ENCODE measurements around the gene VN1R5.
A peak's percentile ranks its signal among the peaks of the same experiment; 100 is the strongest.
"Not testable (repeated sequence)": the region's sequence is repeated elsewhere in the genome, so short reads cannot be mapped to it uniquely, and the experiment has no call there.

VN1R5 gene

DNA sequence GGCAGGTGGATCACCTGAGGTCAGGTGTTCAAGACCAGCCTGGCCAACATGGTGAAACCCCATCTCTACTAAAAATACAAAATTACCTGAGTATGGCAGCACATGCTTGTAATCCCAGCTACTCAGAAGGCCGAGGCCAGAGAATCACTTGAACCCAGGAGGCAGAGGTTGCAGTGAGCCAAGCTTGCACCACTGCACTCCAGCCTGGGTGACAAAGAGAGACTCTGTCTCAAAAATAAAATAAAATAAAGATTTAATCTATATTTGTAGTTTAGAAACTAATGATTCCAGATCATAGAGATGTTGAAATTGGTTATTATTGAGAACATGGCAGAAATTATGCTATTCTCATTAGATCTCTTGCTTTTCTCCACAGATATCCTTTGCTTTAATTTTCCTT lies at the start of gene VN1R5:
VN1R5 (plus strand) TSS at position 301 of the 400 bp plus-strand sequence.
- not testable (repeated sequence) for DNase-seq (ENCODE audit: low read depth in 2 of 2)

DNA sequence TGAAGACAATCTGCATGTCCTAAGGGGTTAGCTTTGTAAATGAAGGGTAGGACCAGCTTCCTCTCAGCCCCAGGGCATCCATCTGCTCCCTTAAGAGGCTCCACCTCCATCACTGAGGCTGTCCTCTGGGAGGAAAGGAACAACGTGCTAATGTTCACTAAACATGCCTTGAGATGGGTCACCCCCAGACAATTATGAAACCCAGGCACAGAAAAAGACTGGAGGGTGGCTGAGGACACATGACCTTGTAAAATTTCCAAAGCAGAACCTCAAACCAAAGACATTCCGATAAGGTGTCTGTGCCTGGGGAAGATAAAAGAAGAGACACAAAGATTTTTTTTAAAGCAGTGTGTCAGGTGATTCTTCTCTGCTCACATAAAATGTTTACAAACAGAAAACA lies 46.5 kb upstream of the VN1R5 start:
- DNase-seq (ENCODE audit: low read depth in 2 of 2) = no peak

DNA sequence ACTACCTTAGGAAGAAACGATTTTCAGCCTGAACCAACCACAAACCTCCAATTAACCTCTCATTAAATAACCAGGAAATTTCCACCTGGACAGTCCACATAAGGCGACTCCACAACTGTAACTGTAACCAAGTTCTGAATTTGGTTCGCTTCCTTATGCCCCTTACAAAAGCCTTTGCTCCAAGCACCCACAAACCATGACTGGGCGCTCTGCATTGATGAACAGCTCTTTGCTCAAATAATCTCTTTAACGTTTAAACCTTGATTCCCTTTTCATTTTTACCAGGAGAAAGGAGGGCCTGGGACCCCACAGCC lies 45.9 kb upstream of the VN1R5 start:
- no peak for DNase-seq (ENCODE audit: low read depth in 2 of 2)

DNA sequence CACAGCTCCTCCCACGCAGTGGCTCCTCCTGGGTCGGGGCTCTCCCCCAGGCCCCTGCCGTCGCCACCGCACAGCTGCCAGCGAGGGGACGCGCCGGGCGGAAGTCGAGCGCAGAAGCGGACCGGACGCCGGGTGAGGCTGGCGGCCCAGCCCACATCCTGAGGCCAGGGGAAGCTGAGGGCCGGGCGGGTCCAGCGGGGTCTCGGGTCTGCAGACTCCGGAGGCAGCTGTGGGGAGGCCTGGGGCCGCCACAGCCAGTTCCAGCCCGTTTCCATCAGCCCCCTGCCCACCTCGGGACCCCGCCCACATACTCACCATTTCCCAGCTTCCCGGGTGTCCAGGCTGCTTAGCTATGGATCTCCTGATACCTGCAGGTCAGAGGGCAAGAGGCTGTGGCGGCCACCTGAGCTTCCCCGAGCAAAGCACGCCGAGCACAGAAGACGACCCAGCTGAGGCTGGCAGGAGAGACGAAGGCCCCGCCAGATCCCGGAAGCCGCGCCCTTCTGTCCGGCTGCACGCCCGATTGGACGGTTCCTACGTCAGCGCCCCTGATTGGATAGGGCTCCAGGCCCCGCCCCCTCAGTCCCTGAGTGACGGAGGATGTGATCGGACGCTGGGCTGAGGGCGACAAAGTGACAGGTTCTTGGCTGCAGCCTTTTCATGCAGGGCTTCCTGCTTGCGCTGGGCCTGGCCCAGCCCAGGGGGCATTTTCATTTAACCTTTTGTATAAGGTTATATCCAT lies 45.3 kb upstream of the VN1R5 start:
- DNase-seq (ENCODE audit: low read depth in 2 of 2) = peak; percentile 54 to 61

DNA sequence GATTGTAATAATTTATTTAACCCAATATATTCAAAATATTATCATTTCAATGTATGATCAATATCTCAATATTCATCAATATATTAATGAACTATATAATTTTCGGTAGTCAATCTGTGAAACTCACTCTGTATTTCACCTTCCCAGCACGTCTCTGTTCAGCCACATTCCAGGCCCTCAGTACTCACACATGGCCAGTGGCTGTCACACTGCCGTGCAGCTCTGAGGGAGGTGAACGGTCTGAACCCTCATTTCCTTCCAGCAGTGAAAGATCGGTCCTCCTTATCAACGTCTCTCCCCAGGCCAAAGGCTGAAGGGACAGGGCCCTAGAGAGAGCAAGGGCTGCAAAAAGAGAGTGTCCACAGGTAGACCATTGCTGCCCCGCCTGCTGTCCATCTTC lies 44.5 kb upstream of the VN1R5 start:
- DNase-seq (ENCODE audit: low read depth in 2 of 2) = no peak

DNA sequence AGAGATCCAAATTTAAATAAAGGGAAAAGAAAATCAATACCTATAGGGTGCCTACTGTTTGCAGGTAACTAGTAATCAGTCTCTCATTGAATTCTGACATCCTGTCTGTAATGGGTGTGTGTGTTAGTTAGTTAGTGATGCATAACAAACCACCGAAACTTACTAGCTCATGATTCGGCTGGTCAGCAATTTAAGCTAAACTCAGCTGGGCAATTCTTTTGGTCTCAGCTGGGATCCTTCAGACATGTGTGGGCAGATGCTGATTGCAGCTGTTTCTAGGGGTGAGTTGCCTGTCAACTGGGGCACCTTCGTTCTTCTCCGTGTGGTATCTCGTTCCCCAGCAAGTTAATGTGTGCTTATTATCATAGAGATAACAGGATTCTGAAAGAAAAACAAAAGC lies 43.9 kb upstream of the VN1R5 start:
- DNase-seq (ENCODE audit: low read depth in 2 of 2) = no peak

DNA sequence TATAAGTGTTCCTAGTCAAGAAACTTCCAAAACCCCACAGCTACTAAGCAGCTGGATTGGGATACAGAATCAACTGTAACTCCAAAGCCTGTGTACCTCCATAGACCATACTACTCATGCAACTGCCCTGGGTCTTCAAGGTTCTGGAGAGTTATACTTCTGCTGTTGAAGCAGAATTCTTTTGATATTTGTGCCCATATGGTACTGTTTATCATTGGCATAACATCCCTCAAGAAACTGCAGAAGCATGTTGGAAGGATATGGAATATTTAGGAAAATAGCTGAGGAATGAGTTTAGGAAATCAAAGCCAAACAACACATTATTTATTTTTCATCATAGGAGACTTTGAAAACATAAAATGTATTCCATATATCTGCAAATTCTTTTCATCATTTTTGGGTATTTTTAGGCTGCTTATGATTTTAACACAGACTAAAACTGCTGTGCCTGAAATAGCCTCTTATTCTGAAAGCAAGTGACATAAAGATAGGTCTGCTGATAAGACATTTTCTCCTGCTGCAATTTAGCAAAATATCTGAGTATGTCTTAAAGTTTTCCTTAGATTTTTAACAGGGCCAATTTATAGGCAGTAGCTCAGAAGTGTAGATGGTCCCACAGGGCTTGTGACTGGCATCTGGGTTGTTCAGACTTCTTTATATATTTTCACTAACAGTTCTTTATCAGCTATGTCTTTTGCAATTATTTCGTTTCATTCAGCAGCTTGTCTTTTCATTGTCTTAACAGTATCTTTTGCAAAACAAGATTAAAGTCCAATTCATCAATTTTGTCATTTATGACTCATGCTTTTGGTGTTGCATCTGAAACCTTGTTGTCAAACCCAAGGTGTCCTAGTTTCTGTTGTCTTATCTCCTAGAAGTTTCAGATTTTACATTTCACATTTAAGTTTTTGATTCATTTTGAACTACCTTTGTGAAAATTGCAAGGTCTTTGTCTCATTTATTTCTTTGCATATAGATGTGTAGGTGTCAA lies 43.0 kb upstream of the VN1R5 start:
- DNase-seq (ENCODE audit: low read depth in 2 of 2) = no peak

DNA sequence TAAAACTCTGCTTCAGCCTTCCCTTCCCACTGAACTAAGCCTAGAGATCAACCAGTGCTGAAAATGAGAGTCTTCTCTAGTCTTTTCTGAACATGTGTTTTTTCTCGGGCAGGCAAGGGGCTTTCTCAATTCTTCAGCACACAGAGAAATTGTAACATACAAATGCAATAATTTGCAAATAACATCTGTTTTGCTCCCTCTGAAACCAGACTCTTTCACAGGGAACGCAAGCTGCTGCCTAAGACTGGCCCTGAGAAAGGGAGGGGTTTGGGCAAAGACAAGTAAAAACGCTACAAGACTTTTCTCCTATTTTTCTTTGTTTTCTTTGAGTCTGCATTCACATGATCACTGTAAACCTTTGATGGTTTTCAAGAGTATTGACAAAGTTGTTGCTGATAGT lies 39.6 kb upstream of the VN1R5 start:
- DNase-seq (ENCODE audit: low read depth in 2 of 2) = no peak

DNA sequence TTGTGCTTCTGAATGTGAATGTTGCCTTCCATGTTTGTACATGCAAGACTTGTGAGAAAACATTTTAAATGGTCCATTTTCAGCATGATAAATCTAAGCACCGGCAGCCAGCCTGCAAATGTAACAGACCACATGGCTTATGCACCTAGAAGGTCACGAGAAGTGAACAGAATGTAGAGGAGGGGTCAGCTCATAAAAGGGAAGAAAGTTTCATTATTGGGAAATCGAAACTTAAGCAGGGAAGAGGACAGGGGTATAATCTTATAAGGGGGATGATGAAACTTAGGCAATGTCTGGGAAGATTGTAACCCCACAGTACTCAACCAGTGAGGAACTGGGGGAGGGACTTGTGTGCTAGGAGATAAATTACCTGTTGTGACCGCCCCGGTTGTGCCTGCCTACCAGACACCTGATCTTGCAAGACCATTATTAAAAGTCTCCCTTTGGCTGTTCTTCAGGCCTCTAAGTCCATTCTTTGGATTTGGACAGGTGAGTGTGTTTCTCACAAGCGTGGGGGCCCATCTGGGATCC lies 37.7 kb upstream of the VN1R5 start:
- no peak for DNase-seq (ENCODE audit: low read depth in 2 of 2)

DNA sequence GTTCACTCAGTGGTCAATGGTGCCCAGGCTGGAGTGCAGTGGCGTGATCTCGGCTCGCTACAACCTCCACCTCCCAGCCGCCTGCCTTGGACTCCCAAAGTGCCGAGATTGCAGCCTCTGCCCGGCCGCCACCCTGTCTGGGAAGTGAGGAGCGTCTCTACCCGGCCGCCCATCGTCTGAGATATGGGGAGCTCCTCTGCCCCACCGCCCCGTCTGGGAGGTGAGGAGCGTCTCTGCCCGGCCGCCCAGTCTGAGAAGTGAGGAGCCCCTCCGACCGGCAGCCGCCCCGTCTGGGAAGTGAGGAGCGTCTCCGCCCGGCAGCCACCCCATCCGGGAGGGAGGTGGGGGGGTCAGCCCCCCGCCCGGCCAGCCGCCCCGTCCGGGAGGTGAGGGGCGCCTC lies 35.6 kb upstream of the VN1R5 start:
- not testable (repeated sequence) for DNase-seq (ENCODE audit: low read depth in 2 of 2)

DNA sequence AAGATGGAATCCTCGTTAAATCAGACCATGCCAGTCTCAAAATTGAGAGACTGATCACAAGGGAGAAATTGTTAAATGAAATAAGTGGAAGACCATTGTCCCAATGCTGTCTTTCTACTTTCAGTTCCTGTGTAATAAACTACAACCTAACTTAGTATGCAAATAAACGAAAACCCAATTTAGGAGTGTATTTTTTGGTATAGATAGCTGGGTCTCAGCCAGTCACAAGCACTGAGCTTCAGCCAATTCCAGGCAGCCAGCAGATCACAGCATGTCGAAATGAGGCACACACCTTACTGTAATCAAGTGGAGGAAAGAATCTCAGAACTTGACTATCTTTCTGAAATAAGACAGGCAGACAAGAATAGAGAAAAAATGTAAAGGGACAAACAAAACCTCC lies 33.0 kb upstream of the VN1R5 start:
- DNase-seq (ENCODE audit: low read depth in 2 of 2) = no peak

DNA sequence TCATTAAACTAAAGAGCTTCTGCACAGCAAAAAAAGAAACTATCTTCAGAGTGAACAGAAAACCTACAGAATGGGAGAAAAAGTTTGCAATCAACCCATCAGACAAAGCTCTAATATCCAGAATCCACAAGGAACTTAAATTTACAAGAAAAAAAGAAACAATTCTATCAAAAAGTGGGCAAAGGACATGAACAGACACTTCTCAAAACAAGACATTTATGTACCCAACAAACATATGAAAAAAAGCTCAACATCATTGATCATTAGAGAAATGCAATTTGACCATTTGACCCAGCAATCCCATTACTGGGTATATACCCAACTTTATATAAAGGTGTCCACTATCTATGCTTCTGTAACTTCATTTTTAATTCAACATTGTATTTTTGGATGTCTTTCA lies 31.1 kb upstream of the VN1R5 start:
- DNase-seq (ENCODE audit: low read depth in 2 of 2) = no peak

DNA sequence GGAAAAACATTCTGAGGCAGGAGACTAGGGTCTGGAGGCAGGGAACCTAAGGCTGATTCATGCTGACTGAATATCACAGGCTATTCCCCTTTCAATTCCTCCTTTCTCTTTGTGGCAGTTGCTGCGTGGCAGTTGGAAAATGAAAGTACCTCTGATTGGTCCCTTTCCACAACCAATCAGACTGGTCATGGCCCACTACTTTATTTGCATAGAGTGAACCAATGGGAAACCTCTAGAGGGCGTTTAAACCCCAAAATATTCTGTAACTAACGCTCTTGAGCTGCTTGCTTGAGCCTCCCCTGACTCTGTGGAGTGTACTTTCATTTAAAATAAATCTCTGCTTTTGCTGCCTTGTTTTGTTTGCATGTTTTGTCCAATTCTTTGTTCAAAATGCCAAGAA lies 27.7 kb upstream of the VN1R5 start:
- DNase-seq (ENCODE audit: low read depth in 2 of 2) = no peak

DNA sequence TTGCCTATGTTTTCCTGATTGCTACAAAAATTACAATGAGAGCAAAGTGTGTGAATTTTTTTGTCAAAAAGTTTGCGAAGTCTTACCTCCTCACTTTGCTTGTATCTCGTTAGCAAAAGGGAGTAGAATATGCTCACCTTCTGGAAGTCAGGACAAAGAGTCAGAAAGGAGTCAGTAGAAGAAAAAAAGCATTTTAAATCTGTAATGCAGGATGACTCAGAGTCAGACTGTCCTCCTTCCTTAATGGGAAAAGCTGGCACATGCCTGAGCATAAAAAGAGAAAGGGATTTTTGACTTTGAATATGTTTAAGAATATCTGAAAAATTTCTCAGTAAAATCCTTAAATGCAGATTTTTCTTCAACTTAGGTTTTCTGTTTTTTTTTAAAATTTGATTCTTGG lies 14.2 kb upstream of the VN1R5 start:
- DNase-seq (ENCODE audit: low read depth in 2 of 2) = no peak

DNA sequence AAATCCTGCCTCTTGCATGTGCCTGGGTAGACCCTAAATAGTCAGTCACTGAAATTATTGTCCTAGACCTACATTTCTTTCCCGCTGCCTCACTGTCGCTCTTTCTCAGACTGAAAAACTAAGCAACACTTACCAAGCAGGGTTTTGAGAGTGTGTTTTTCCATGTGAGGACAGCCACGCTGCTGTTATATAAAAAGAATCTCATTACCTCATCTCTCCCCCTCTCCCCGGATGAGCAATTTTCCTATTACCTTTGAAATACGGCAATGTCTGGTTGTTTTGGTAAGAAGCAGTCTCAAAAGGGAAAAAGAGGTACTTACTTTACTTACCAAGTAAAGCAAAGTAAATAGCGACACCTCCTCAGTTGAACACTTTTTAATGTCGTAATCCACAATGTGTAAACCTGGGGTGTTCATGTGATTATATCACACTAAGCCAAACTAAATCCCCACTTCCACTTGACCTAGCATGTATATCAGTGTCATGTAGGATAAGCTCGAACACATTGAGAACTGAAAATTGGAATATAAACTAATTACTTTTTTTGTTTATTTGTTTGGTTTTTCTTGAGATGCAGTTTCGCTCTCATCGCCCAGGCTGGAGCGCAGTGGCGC lies 12.2 kb upstream of the VN1R5 start:
- DNase-seq (ENCODE audit: low read depth in 2 of 2) = no peak

DNA sequence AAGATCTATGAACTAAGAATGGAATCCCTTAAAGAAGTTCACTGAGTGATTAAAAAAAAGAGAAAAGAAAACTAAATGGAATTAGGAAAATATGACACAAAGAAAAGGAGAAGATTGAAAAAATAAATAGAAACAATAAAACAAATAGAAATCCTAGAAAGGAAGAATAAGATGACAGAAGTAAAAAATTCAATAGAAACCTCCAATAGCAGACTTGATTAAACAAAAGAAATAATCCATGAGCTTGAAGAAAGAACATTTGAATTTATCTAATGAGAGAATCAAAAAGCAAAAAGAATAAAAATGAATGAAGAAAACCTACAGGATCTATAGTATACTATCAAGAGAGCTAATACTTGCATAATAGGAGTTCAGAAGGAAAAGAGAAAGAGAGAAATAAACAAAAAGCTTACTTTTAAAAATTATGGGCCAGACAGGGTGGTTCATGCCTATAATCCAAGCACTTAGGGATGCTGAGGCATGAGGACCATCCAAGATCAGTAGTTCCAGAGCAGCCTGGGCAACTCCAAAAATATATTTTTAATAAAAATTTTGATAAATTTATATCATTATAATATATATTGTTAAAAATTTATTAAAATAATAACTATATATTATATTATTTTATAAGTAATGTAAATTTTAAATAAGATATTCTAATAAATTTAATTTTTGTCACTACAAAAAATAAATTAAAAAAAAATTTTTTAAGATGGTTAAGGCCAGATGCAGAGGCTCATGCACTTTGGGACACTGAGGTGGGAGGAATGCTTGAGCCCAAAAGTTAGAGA lies 9.4 kb upstream of the VN1R5 start:
- no peak for DNase-seq (ENCODE audit: low read depth in 2 of 2)

DNA sequence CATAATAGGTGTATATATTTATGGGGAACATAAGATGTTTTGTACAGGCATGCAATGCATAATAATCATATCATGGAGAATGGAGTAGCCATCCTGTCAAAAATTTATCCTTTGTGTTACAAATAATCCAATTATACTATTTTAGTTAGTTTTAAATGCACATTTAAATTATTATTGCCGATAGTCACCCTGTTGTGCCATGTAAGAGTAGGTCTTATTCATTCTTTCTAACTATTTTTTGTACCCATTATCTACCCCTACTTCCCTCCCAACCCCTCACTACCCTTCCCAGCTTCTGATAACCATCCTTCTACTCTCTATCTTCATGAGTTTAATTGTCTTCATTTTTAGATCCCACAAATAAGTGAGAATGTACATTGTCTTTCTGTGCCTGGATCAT lies 8.3 kb upstream of the VN1R5 start:
- no peak for DNase-seq (ENCODE audit: low read depth in 2 of 2)

DNA sequence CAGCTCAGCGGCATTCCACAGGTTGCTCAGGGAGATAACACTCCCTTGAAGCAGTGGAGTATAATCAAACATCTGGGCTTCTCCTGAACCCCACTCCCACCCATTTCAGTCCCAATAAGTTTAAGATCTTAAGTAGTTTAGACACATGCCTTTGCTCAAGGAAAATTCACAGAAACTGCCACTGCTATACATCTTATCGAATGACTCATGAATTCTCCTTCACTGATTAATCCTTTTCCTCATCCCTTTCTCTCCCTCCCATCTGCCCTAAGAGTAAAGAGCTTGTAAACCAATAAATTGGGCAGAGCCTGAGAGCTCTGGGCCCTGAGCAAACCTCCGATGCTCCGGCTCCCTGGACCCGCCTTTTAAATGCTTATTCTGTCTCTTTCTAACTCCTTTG lies 10.2 kb downstream of the VN1R5 start:
- no peak for DNase-seq (ENCODE audit: low read depth in 2 of 2)

DNA sequence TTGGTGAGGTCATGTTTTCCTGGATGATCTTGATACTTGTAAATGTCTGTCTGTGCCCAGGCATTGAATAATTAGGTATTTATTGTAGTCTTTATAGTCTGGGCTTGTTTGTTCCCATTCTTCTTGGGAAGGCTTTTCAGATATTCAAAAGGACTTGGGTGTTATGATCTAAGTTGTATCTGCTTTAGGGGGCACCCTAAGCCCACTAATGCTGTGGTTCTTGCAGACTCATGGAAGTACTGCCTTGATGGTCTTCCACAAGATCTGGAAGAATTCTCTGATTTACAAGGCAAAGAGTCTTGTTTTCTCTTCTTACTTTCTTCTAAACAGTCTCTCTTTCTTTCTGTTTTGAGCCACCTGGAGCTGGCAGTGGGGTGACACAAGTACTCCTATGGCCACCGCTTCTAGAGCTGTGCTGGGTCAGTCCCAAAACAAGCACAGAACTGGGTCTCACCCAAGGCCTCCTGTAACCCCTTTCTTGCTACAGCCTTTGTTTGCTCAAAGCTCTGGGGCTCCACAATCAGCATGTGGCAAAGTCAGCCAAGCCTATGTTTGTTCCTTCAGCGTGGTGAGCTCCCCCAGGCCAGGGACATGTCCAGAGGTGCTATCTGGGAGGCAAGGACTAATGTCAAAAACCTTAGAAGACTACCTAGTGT lies 12.6 kb downstream of the VN1R5 start:
- DNase-seq (ENCODE audit: low read depth in 2 of 2) = no peak

DNA sequence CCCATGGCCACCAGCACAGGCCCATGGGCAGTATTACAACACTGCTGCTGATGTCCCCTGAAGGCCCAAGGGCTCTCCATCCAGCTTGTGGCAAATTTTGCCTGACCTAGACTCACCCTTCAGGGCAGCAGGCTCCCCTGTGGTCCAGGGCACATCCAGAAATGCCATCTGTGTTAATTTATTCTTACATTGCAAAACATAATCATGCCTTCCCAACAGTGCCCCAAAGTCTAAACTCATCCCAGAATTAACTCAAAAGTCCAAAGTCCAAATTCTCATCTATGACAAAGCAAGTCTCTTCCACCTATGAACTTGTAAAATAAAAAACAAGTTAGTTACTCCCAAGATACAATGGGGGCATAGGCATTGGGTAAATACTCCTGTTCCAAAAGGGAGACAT lies 13.3 kb downstream of the VN1R5 start:
- no peak for DNase-seq (ENCODE audit: low read depth in 2 of 2)

DNA sequence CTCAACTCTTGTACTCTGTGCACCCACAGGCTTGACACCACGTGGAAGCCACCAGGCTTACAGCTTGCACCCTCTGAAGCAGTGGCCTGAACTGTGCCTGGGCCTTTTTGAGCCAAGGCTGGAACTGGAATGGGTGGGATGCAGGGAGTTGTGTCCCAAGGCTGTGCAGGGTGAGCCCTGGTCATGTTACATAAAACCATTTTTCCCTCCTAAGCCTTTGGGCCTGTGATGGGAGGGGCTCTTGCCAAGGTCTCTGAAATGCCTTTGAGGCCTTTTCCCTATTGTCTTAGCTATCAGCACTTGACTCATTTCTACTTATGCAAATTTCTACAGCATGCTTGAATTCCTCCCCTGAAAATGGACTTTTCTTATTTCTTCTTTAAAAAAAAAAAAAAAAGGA lies 14.1 kb downstream of the VN1R5 start:
- no peak for DNase-seq (ENCODE audit: low read depth in 2 of 2)

Measured in fibroblast of skin of left biceps (primary cell).